Heart right ventricle (tissue), 16 donors: ENCODE data around the gene GALNT16. TPM values are rescaled to one million over a fixed set of nuclear protein-coding genes. Genes with fewer than 3 reads are reported as not detected.

Source experiments
- ATAC-seq, 8 donors: fragments of 200-7000 bp; cut with Tn5 transposase; one replicate each; pipeline ENCODE4 v1.9.1; 2020; ENCODE audit warnings: mild to moderate bottlenecking in 8 of 8, moderate library complexity in 8 of 8, moderate number of reproducible peaks in 1 of 8
- DNase-seq, 2 donors: peaks; one replicate each; pipeline ENCODE4 v3.0.0-alpha.2; 2020
- H3K27ac ChIP-seq, 10 donors: fragments of 200-600 bp; sonication (generic) in 2 of 10; one replicate each; pipeline versions ENCODE4 v1.5.0 to v1.8.0; 2020 to 2022; ENCODE audit warnings: mild to moderate bottlenecking in 3 of 10
- H3K27me3 ChIP-seq, 7 donors: fragments of 200-600 bp; one replicate each; pipeline ENCODE4 v1.8.0; 2021 to 2022; ENCODE audit warnings: mild to moderate bottlenecking in 2 of 7
- H3K36me3 ChIP-seq, 9 donors: fragments of 200-600 bp; sonication (generic) in 1 of 9; one replicate each; pipeline versions ENCODE4 v1.5.0 to v1.8.0; 2020 to 2022; ENCODE audit warnings: mild to moderate bottlenecking in 2 of 9
- H3K4me1 ChIP-seq, 9 donors: fragments of 200-600 bp; sonication (generic) in 1 of 9; one replicate each; pipeline versions ENCODE4 v1.5.0 to v1.8.0; 2020 to 2022; ENCODE audit warnings: mild to moderate bottlenecking in 4 of 9
- H3K4me3 ChIP-seq, 10 donors: fragments of 200-600 bp; sonication (generic) in 2 of 10; one replicate each; pipeline versions ENCODE4 v1.5.0 to v1.8.0; 2020 to 2022; ENCODE audit warnings: mild to moderate bottlenecking in 7 of 10, moderate library complexity in 2 of 10
- H3K9me3 ChIP-seq, 11 donors: fragments of 200-600 bp in 10 of 11; sonication (generic) in 2 of 11; one replicate each; pipeline versions ENCODE4 v1.5.0 to v1.8.0; 2013 to 2022; ENCODE audit warnings: mild to moderate bottlenecking in 2 of 11, control low read depth in 1 of 11, moderate library complexity in 1 of 11
- CTCF ChIP-seq, 9 donors: fragments of 200-600 bp; sonication (generic) in 2 of 9; IDR thresholded peaks; one replicate each; pipeline versions ENCODE4 v1.5.0 to v1.8.0; 2021 to 2022; ENCODE audit warnings: antibody characterized with exemption in 9 of 9, mild to moderate bottlenecking in 5 of 9, moderate library complexity in 1 of 9
- WGBS, 2 donors: extraction: QIAGEN DNeasy Blood & Tissue Kit; methylation state at CpG; one replicate each; pipeline ENCODE4 v1.1.7; 2013; ENCODE audit warnings: inconsistent platforms in 1 of 2; 5-methylcytosine and 5-hydroxymethylcytosine counted together
- intact Hi-C, 10 donors: fragments of 100-400 bp; cut with DNase I; formaldehyde crosslinking; loops; one replicate each; pipeline versions ENCODE4 v1.11.1 to v1.14.2; 2022
- polyA plus RNA-seq, 2 donors: library from polyadenylated mRNA; stranded (reverse); fragments of 200-250 nt; gene quantifications; one replicate each; pipeline ENCODE4 v1.2.3, GENCODE V29; 2013
- total RNA-seq, 10 donors: library from RNA; stranded (reverse); fragmentation: NEBNext Ultra II Directional in 3 of 10; extraction: Animal tissue kit (Norgen Biotek cat#: 25700) in 3 of 10; gene quantifications; one replicate each; pipeline versions ENCODE4 v1.2.1 to v1.2.4, GENCODE V29; 2021 to 2023
- donor health status: Arrhythmogenic right ventricular cardiomyopathy.
- donor health status: ischemic (EF 13 %, LVEDD 7.1; RV severe dilation, severe dysfunction).
- donor health status: healthy with polysubstance abuse.
- donor health status: DM: no; HTN: yes; CAD: no.
- donor health status: DM: no; HTN: no; CAD: no.
- donor health status: ischemic (EF 25% LVEDD 6.9; RV normal size, moderate dysfunction).
- donor health status: ischemic (EF 25% LVEDD 5.7; RV mildly dilated, moderate dysfunction).
- donor health status: healthy.
- donor health status: DM: yes; HTN: yes; CAD: no.
- donor health status: Ischemic cardiomyopathy.
- donor health status: ischemic (EF 35%, LVEDD 5.7; RV mildly dilated, moderate dysfunction).
- donor health status: nonischemic (EF 11% LVEDD 7.7; RV severe dilation, severe dysfunction).
- donor health status: DM: yes; HTN: yes; CAD: no.
- donor health status: PGD.
- donor health status: ischemic (EF 29% LVEDD 5.4; RV normal size, mild dysfunction).
- donor health status: nonischemic (EF 23%, LVEDD 6.1; RV moderate dilation, normal function).

The GALNT16 gene
- total and polyA plus RNA-seq, 12 donors: 9.6 to 106 (median 68.3) TPM

DNA sequence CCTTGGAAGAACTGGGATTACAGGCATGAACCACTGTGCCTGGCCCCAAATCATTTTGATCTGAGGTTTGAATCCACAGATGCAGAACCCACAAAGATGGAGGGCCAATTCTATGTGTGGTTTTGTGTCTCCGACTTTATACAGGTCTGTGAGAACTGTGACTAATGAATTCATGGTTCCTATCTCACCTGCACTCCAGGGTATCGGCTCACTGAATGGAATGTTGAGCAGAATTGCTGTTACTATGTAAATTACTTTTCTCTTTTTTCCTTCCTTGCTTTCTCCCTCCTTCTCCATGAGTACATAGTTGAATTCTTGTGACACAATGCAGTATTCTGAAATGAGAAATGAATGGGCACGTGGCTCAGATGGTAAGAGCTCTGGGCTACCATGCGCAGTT, 21.1 kb upstream of the GALNT16 start:
- Histone ChIP-seq H3K36me3 (peaks cover 0 to 86% (median 36%) of the 10 kb centered on the region in 9 donors), H3K4me1 (peaks cover 0 to 30% (median 13%) of the 10 kb centered on the region in 9 donors), H3K27ac (no peak overlapping the region), H3K4me3 (no peak overlapping the region), H3K9me3 (no peaks in the 10 kb centered on the region), H3K27me3 (no peaks in the 10 kb centered on the region)
- ATAC-seq (no peak), DNase-seq (no peak)
- WGBS, 2 donors: 94% methylated on average over 4 of the region's 4 CpGs
- intact Hi-C loops: loop anchor here in 1 of 10 donors (10.0 kb wide), 1 partner anchor 104 kb away; no protein-coding TSS in a partner anchor
- no peak for TF ChIP-seq CTCF (IDR thresholded peaks at IDR 0.05)

- peak overlapping the region in 9 of 10 donors; percentile 21 to 76 (median 62) for H3K27ac ChIP-seq
- ATAC-seq: peak in 7 of 8 donors; percentile 35 to 85 (median 67)
These were observed 19.3 kb upstream of the GALNT16 start for GRCh38 chr14:69240527-69241173.

GRCh38 chr14:69241577-69241976, 18.4 kb upstream of the GALNT16 start:
- peaks cover 0 to 59% (median 27%) of the 10 kb centered on the region in 9 donors for H3K36me3 ChIP-seq
- H3K27ac ChIP-seq: peak overlapping the region in 3 of 10 donors; percentile 62 to 76 (median 71)
- no peak for TF ChIP-seq CTCF (IDR thresholded peaks at IDR 0.05)
- DNase-seq: no peak
- peaks cover 0 to 30% (median 13%) of the 10 kb centered on the region in 9 donors for H3K4me1 ChIP-seq
- intact Hi-C loops: loop anchor here (2.0 to 10.0 kb wide), 9 partner anchors 89 to 336 kb away; partner anchors contain the start of genes CCDC177 (in 2 of the 10) and DCAF5 (in 1 of the 10)
- 53 to 70% methylated on average over 2 of the region's 2 CpGs for WGBS, 2 donors
- no peak for ATAC-seq
- no peak overlapping the region for H3K4me3 ChIP-seq
- H3K27me3 ChIP-seq: no peaks in the 10 kb centered on the region
- H3K9me3 ChIP-seq: no peaks in the 10 kb centered on the region

More at GRCh38 chr14:69240527-69241173, 19.3 kb upstream of the GALNT16 start:
- Histone ChIP-seq H3K27me3 (no peaks in the 10 kb centered on the region), H3K9me3 (no peaks in the 10 kb centered on the region), H3K4me1 (peaks cover 0 to 30% (median 13%) of the 10 kb centered on the region in 9 donors), H3K36me3 (peaks cover 0 to 69% (median 36%) of the 10 kb centered on the region in 9 donors), H3K4me3 (no peak overlapping the region)
- no peak for TF ChIP-seq CTCF (IDR thresholded peaks at IDR 0.05)
- intact Hi-C loops: loop anchor here (2.0 to 10.0 kb wide), 9 partner anchors 88 to 337 kb away; partner anchors contain the start of genes CCDC177 (in 2 of the 10) and DCAF5 (in 1 of the 10)
- WGBS, 2 donors: 56 to 64% methylated on average over 13 of the region's 13 CpGs
- DNase-seq: no peak

GRCh38 chr14:69242311-69243224, 17.4 kb upstream of the GALNT16 start:
- peaks cover 0 to 31% (median 14%) of the 10 kb centered on the region in 9 donors for H3K4me1 ChIP-seq
- H3K9me3 ChIP-seq: no peaks in the 10 kb centered on the region
- 49 to 52% methylated on average over 10 of the region's 10 CpGs for WGBS, 2 donors
- peak; percentile 48 to 77 (median 64) for ATAC-seq
- no peaks in the 10 kb centered on the region for H3K27me3 ChIP-seq
- H3K27ac ChIP-seq: peak overlapping the region in 3 of 10 donors; percentile 9 to 45 (median 17)
- H3K36me3 ChIP-seq: peaks cover 0 to 49% (median 18%) of the 10 kb centered on the region in 9 donors
- intact Hi-C loops: loop anchor here (1.0 to 10.0 kb wide), 11 partner anchors 90 to 335 kb away; partner anchors contain the start of genes CCDC177 (in 2 of the 10) and DCAF5 (in 1 of the 10)
- no peak overlapping the region for H3K4me3 ChIP-seq
- TF ChIP-seq CTCF (IDR thresholded peaks at IDR 0.05): peak; percentile 62 to 86 (median 76)
- DNase-seq: peak in 1 of 2 donors; percentile 72
